GM12872 (cell line): ENCODE measurements around the gene HADH.

ENCODE experiments used
- TF ChIP-seq, protein P1 (sequence below): IDR thresholded peaks from 3 replicates; pipeline ENCODE4 v1.5.1; 2011; ENCODE audit warnings: low read depth, mild to moderate bottlenecking, low read length, moderate library complexity; ENCODE audit not compliant: insufficient read depth

HADH gene

DNA sequence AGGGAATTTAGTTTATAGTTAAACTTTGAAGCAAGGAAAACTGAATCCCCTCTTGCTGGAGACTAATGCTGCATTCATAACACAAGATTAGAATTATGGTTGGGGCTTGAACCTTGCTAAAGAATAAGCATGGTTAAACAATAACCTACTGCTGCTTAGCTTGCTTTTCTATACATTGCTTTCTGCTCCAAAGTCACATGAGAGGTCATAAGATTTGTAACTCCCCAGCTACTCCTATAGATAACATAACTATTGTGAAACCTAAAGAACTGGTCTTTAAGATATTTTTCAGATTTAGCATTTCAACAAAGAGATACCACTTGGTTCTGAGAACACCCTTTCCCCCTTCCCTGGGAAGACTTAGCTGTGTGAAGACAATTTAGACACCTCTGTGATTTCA is 17.1 kb upstream of the HADH start:
- TF ChIP-seq, protein P1, sequence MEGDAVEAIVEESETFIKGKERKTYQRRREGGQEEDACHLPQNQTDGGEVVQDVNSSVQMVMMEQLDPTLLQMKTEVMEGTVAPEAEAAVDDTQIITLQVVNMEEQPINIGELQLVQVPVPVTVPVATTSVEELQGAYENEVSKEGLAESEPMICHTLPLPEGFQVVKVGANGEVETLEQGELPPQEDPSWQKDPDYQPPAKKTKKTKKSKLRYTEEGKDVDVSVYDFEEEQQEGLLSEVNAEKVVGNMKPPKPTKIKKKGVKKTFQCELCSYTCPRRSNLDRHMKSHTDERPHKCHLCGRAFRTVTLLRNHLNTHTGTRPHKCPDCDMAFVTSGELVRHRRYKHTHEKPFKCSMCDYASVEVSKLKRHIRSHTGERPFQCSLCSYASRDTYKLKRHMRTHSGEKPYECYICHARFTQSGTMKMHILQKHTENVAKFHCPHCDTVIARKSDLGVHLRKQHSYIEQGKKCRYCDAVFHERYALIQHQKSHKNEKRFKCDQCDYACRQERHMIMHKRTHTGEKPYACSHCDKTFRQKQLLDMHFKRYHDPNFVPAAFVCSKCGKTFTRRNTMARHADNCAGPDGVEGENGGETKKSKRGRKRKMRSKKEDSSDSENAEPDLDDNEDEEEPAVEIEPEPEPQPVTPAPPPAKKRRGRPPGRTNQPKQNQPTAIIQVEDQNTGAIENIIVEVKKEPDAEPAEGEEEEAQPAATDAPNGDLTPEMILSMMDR = no peak

DNA sequence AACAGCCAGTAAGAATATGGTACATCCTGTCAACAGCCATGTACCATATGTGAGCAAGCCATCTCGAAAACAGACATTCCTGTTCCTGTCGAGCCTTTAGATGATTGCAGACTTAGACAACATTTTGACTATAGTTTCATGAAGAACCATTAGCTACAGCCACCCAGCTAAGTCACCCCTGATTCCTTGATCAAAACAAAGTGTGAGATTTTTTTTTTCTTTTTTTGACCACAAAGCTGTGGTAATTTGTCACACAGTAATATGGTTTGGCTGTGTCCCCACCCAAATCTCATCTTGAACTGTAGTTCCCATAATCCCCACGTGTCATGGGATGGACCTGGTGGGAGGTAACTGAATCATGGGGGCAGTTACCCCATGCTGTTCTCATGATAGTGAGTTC is 15.2 kb upstream of the HADH start:
- TF ChIP-seq, protein P1 = no peak

DNA sequence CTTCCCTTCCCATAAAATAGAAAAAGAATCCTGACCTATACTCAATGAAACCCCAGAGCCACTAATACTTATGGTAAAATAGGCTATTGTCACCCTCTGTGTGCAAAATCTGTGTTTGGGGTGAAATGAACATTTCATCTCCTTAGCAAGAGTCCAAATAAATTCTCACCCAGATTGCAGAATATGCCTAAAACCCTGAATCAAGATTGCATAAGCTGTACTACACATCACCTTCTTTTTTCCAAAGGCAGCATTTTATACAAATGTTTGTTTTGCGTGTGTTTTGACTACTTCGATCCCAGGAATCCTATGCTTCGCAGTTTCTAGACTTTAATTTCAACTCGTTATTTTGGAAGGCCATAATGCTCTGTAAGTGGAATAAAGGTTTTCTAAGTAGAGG is 12.2 kb upstream of the HADH start:
- TF ChIP-seq, protein P1 = no peak

DNA sequence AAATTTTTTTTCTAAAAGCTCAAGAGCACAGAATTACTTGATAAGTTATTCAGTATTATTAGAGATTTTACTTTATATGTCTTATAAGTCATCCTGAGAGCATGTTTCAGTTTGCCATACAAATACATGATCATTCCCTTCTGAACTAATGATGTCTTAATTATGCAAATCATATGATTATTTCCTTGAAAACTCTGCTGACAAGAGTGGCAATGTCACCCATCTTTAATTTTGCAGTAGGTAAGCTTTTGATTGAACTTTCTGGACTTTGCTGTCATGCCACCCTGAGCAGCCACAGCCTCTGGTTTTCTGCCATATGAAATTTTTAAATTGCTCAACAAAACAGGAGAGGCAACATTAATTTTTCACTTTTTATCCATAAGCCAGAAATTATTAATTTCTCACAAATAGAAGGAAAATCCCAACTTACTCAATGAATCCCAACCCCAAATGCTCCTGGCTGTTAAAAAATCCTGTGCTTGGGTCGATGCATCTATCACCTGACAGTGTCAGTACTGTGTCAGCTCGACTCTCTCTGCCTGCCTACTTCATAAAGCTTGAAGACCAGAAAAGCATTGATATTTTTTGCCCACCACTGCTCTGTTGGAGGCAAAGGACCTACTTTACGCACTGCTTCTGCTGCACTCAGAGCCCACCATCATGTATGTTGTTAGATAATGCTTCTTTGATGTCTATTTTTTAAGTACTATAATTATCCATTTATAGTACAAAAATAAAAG is 11.6 kb upstream of the HADH start:
- TF ChIP-seq, protein P1 = no peak

DNA sequence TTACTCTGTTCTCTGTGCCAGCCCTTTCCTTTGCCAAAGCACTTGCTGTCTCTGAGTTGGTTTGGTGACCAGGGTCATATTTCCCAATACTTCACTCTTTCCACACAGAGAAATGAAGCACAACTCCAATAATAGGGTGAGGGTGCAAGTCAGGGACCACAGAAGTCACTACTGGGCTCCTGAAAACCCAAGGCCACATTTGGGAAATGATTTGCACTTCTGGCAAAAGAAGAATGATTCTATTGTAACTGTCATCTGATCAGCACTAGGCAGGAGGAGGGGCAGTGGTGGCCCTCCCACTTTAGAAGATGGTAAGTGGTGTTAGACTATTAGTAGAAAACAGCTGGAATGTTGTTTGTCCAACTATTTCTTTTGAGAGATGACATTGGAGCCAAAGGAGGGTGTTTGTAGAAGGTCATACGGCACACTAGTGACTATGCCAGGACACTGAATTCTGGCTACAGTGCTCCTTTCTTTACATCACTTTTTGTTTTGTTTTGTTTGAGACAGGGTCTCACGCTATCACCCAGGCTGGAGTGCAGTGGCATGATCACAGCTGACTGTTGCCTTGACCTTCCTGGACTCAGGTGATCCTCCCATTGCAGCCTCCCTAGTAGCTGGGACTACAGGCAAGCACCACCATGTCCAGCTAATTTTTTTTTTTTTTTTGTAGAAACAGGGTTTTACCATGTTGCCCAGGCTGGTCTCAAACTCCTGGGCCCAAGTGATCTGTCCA is 10.8 kb upstream of the HADH start:
- TF ChIP-seq, protein P1 = no peak

DNA sequence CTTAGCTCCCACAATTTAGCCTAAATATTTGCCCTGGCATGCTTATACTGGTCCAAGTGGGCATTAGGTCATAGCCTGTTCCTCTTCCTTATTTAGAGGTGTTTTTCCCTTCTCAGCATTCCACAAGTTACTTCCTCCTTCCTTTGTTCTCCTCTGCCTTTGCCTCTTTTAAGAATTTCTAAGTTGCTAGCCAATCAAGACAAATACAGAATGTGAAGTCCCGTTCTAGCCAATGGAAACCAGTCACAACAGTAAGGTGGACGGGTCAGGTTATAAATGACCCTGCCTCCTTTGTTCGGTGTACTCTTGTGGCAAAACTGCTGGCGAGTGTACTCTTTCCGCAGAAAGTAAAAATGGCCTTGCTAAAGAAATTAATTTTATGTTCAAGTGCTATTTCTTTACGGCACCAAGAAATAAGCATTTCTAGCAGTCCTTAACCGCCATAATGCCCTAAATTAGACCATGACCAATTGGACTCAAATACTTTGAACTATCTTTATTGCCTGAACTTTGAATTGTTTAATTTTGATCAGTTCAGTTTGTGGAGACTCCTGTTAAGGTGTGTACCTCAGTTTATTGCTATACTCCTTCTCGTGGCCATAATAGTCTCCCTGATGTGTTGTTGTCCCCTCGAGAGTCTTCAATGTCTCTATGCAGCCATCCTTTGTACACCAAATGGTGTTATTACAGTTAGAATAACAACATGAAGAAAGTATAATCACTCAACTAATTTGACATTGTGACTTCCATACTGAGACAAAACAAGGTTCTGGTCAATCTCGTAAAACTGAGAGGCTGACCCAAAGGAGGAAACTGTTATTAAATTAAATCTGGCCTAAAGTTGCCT is 1.6 kb upstream of the HADH start:
- TF ChIP-seq, protein P1 = no peak

DNA sequence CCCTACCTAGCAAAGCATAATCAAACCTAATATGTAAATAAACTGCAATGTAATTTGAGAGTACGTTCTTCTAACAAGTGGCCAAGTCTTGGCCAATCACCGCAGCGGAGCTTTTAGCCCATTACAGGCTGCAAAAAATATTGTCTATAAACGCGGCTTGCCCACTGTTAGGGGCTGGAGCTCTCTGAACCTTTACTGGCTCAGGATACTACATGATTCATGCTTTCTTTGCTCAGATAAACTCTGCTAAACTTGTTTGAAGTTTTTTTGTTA is 990 bp upstream of the HADH start:
- TF ChIP-seq, protein P1 = no peak
